Measurements from ENCODE around the gene S100A8. TPM values are rescaled to one million over a fixed set of nuclear protein-coding genes. Genes with fewer than 3 reads are reported as not detected.

Gene S100A8
- total and polyA plus RNA-seq, 2 donors (not counting 3 experiments of a cell fraction or from before 2014, with no cell fraction given): not detected

DNA sequence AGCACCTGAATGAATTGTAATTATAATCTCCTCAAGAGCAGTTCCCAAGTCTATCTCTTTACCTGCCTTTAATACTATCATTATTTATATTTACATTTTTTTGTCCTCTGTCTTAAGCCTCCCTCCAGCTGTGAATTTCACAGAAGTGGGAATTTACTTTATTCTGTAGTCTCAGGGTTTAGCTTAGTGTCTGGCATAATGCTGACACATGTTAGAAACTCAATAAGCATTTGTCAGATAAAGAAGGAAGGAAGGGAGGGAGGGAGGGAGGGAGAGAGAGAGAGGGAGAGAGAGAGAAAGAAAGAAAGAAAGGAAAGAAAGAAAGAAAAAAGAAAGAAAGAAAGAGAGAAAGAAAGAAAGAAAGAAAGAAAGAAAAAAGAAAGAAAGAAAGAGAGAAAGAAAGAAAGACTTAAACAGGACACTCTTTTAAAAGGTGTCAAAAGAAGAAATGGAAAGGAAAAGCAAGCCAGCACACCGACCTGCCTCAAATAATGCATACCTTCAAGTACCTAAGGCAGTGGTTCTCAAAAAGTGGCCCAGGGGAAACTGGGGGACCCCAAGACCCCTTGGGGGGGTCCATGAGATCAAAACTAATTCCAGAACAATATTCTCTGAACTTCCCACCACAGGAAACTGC is 40.4 kb downstream of the S100A8 start:
- BruUV-seq (replicated peaks): no TSS peak
- Histone ChIP-seq H3K79me2 (ENCODE audit: control insufficient read depth, insufficient read depth, low read length) (no peaks in the 10 kb centered on the region), H3K36me3 (ENCODE audit: control insufficient read depth in 2 of 2, extremely low read depth in 1 of 2, insufficient read depth in 2 of 2, low read length in 2 of 2) (no peaks in the 10 kb centered on the region), H3K4me2 (ENCODE audit: insufficient read depth, low read length) (no peak overlapping the region), H3K9me3 (replicated peaks; ENCODE audit: control insufficient read depth, insufficient read depth, low read length) (no peaks in the 10 kb centered on the region), H3K4me3 (replicated peaks in 1 of 3; ENCODE audit: insufficient read depth in 1 of 3, low read depth in 1 of 3, low read length in 3 of 3) (no peak overlapping the region), H2AFZ (ENCODE audit: low read depth, low read length) (no peak overlapping the region), H3K4me1 (ENCODE audit: control insufficient read depth, extremely low read depth, insufficient read depth, low read length) (no peaks in the 10 kb centered on the region), H3K9ac (replicated peaks; ENCODE audit: extremely low read depth, insufficient read depth, low read length) (no peak overlapping the region), H3K27ac (ENCODE audit: insufficient read depth, low read depth, low read length) (no peak overlapping the region), H3K27me3 (ENCODE audit: control insufficient read depth in 2 of 2, insufficient read depth in 2 of 2, low read length in 2 of 2) (peaks cover 0 to under 1% of the 10 kb centered on the region in 2 experiments), H4K20me1 (replicated peaks; ENCODE audit: control insufficient read depth, extremely low read depth, insufficient read depth, low read length) (no peaks in the 10 kb centered on the region), H3K9me1 (replicated peaks; ENCODE audit: control insufficient read depth, extremely low read depth, insufficient read depth, low read length) (no peaks in the 10 kb centered on the region)
- CTCF ChIA-PET: interaction anchor here (13.2 kb wide), 1 partner anchor 143 kb away, joined by 331 read pairs; no protein-coding TSS in a partner anchor
- TF ChIP-seq FOS (IDR thresholded peaks at IDR 0.05; ENCODE audit: borderline replicate concordance, insufficient read depth, low read length): no peak
- TF ChIP-seq, protein P1, sequence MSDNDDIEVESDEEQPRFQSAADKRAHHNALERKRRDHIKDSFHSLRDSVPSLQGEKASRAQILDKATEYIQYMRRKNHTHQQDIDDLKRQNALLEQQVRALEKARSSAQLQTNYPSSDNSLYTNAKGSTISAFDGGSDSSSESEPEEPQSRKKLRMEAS (IDR thresholded peaks at IDR 0.05; ENCODE audit: insufficient read depth, insufficient read length): no peak
- DNase-seq (ENCODE audit: low read depth, low spot score): no peak
- intact Hi-C loops (cut with micrococcal nuclease): no loop called here
- dilution Hi-C loops (cut with MboI; ENCODE audit: extremely low pct_ligation_motif_present, low sequenced_read_pairs): no loop called here
- no peak for FAIRE-seq
- POLR2A ChIA-PET: interaction anchor here (1.0 kb wide), 1 partner anchor 284 kb away, joined by 3 read pairs; the partner anchor contains the start of gene CHTOP

DNA sequence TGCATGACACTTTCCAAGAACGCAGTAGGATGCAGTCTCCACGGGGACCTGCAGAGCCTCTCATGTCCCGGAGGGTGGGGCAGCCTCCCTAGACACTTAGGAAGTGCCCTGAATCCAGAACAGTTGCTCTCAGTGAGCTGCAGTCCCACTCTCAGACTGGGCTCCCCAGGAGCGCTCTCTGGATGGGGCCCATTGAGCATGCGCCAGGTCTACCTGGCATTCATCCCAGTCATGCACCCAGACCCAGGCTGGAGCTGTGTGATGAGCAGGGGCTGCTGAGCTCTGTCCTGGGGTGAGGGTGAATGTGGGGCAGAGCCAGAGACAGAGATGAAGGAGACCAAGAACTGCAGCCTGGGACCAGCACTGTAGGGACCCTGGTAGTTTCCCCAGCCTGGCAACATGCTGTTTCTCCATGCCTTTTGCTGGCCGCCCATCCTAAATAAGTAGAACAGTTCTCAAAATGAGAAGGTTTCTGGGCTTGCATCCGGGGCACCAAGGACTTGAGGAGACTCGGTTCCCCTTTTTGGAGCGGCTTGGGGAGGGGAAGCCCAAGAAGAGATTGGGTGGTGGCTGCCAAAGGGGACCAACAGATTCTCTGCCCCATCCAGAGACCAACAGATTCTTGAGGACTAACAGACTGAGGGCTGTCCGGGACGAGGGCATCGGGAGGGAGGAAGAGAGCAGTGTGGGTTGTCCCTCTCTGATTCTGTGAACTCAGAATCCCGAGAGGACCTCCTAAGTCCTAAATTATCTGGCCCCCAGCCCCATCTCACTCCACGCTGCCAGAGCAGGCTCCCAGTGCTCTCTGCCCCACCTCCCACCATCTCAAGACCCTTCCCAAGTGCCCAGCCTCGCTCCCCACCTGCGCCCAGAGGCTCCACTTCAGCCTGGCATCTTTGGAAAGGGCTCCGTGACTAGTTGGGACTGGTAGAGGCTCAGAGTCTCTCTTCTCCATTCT is 41.2 kb downstream of the S100A8 start:
- H3K27ac ChIP-seq (ENCODE audit: insufficient read depth, low read depth, low read length): no peak overlapping the region

More for the DNA sequence above, 41.2 kb downstream of the S100A8 start:
- Histone ChIP-seq H2AFZ (ENCODE audit: low read depth, low read length) (no peak overlapping the region), H3K4me1 (ENCODE audit: control insufficient read depth, extremely low read depth, insufficient read depth, low read length) (no peaks in the 10 kb centered on the region), H3K9me3 (replicated peaks; ENCODE audit: control insufficient read depth, insufficient read depth, low read length) (no peaks in the 10 kb centered on the region), H3K4me3 (replicated peaks in 1 of 3; ENCODE audit: insufficient read depth in 1 of 3, low read depth in 1 of 3, low read length in 3 of 3) (no peak overlapping the region), H3K27me3 (ENCODE audit: control insufficient read depth in 2 of 2, insufficient read depth in 2 of 2, low read length in 2 of 2) (peaks cover 0 to 2% of the 10 kb centered on the region in 2 experiments), H3K79me2 (ENCODE audit: control insufficient read depth, insufficient read depth, low read length) (no peaks in the 10 kb centered on the region), H4K20me1 (replicated peaks; ENCODE audit: control insufficient read depth, extremely low read depth, insufficient read depth, low read length) (no peaks in the 10 kb centered on the region), H3K9me1 (replicated peaks; ENCODE audit: control insufficient read depth, extremely low read depth, insufficient read depth, low read length) (no peaks in the 10 kb centered on the region), H3K4me2 (ENCODE audit: insufficient read depth, low read length) (no peak overlapping the region), H3K36me3 (ENCODE audit: control insufficient read depth in 2 of 2, extremely low read depth in 1 of 2, insufficient read depth in 2 of 2, low read length in 2 of 2) (no peaks in the 10 kb centered on the region), H3K9ac (replicated peaks; ENCODE audit: extremely low read depth, insufficient read depth, low read length) (no peak overlapping the region)
- CTCF ChIA-PET: interaction anchor here (13.2 kb wide), 1 partner anchor 144 kb away, joined by 331 read pairs; no protein-coding TSS in a partner anchor
- FAIRE-seq: no peak
- dilution Hi-C loops (cut with MboI; ENCODE audit: extremely low pct_ligation_motif_present, low sequenced_read_pairs): no loop called here
- POLR2A ChIA-PET: interaction anchor here (1.0 kb wide), 1 partner anchor 285 kb away, joined by 3 read pairs; the partner anchor contains the start of gene CHTOP
- no TSS peak for BruUV-seq (replicated peaks)
- intact Hi-C loops (cut with micrococcal nuclease): no loop called here
- TF ChIP-seq POLR2A (IDR thresholded peaks at IDR 0.05; ENCODE audit: low read depth, low read length) (no peak), MYC (IDR thresholded peaks at IDR 0.05; ENCODE audit: low read depth, low read length) (no peak), GATA2 (IDR thresholded peaks at IDR 0.05; ENCODE audit: insufficient read depth, insufficient read length, low read depth, low read length) (no peak), EZH2 (IDR thresholded peaks at IDR 0.05; ENCODE audit: borderline replicate concordance, low read depth, low read length, severe bottlenecking) (no peak)
- no peak for DNase-seq (ENCODE audit: low read depth, low spot score)

Measured in endothelial cell of umbilical vein (primary cell).